HCT116 (cell line): Measurements from ENCODE around the gene TIAM1.

ENCODE experiments used
- CTCF ChIP-seq, 3 experiments: fragments of 200-600 bp in 1 of 3; sonication (generic) in 1 of 3; IDR thresholded peaks in 2 of 3; conservative IDR thresholded peaks in 1 of 3; 2 replicates each; pipeline ENCODE4 v1.5.1; 2012 to 2017; ENCODE audit warnings: low read depth in 2 of 3, low read length in 2 of 3, antibody characterized with exemption in 1 of 3, borderline replicate concordance in 1 of 3, control low read depth in 1 of 3, mild to moderate bottlenecking in 1 of 3, mixed read lengths in 1 of 3, mixed run types in 1 of 3, moderate library complexity in 1 of 3; ENCODE audit not compliant: insufficient read depth in 1 of 3
- EZH2 ChIP-seq: fragments of 200-600 bp; sonication (generic); IDR thresholded peaks from 2 replicates; pipeline ENCODE4 v1.6.1; 2017; ENCODE audit warnings: antibody characterized with exemption, mixed run types
- RAD21 ChIP-seq: IDR thresholded peaks from 2 replicates; pipeline ENCODE4 v1.6.1; 2012; ENCODE audit warnings: low read depth, mild to moderate bottlenecking
- REST ChIP-seq: IDR thresholded peaks from 2 replicates; pipeline ENCODE4 v1.6.1; 2012; ENCODE audit warnings: low read depth
- ZNF274 ChIP-seq: fragments of 200-500 bp; sonication (Bioruptor generic); IDR thresholded peaks from 2 replicates; pipeline ENCODE4 v1.6.1; 2014; ENCODE audit warnings: mild to moderate bottlenecking, low read depth, low read length, inconsistent platforms

- TF ChIP-seq RAD21 (no peak), CTCF (IDR thresholded peaks at IDR 0.05 in 2 of 3, conservative IDR thresholded peaks at IDR 0.05 in 1 of 3; ENCODE audit: borderline replicate concordance in 1 of 3, insufficient read depth in 1 of 3, low read depth in 2 of 3, low read length in 2 of 3) (no peak), EZH2 (no peak), ZNF274 (no peak), REST (no peak)
Observed at GRCh38 chr21:31234936-31235335, 109.1 kb downstream of the TIAM1 start.
